Liver (tissue), 9 donors: ENCODE results near the gene SKOR1. TPM values are rescaled to one million over a fixed set of nuclear protein-coding genes. Genes with fewer than 3 reads are reported as not detected.

ENCODE experiments used
- DNase-seq: peaks from one replicate; pipeline ENCODE4 v3.0.0-alpha.2; 2017; ENCODE audit warnings: low spot score
- H3K27ac ChIP-seq, 2 donors: one replicate each; pipeline ENCODE4 v1.7.0; 2013; ENCODE audit warnings: inconsistent platforms in 2 of 2, low read length in 2 of 2, control low read depth in 1 of 2, low read depth in 1 of 2, mild to moderate bottlenecking in 1 of 2
- H3K27me3 ChIP-seq, 4 donors: one replicate each; pipeline versions ENCODE4 v1.6.1 to v1.7.0; 2013; ENCODE audit warnings: low read length in 3 of 4, inconsistent platforms in 1 of 4, mild to moderate bottlenecking in 1 of 4, moderate library complexity in 1 of 4; ENCODE audit not compliant: control insufficient read depth in 4 of 4, insufficient read depth in 4 of 4
- H3K36me3 ChIP-seq, 4 donors: one replicate each; pipeline versions ENCODE4 v1.6.1 to v1.7.0; 2013; ENCODE audit warnings: low read length in 3 of 4, mild to moderate bottlenecking in 3 of 4, low read depth in 1 of 4, moderate library complexity in 1 of 4; ENCODE audit not compliant: control insufficient read depth in 4 of 4, insufficient read depth in 3 of 4
- H3K4me1 ChIP-seq, 4 donors: one replicate each; pipeline versions ENCODE4 v1.6.1 to v1.7.0; 2013; ENCODE audit warnings: low read length in 3 of 4, mild to moderate bottlenecking in 3 of 4, moderate library complexity in 1 of 4; ENCODE audit not compliant: control insufficient read depth in 4 of 4, insufficient read depth in 4 of 4
- H3K4me3 ChIP-seq, 3 donors: one replicate each; pipeline versions ENCODE4 v1.6.1 to v1.7.0; 2013; ENCODE audit warnings: low read length in 3 of 3, control low read depth in 1 of 3, low read depth in 1 of 3, mild to moderate bottlenecking in 1 of 3
- H3K9ac ChIP-seq, 2 donors: one replicate each; pipeline ENCODE4 v1.7.0; 2013; ENCODE audit warnings: low read length in 2 of 2, mild to moderate bottlenecking in 2 of 2, moderate library complexity in 2 of 2, control low read depth in 1 of 2, low read depth in 1 of 2
- H3K9me3 ChIP-seq, 4 donors: one replicate each; pipeline versions ENCODE4 v1.6.1 to v1.7.0; 2013; ENCODE audit warnings: low read length in 3 of 4; ENCODE audit not compliant: control insufficient read depth in 4 of 4
- ATF3 ChIP-seq: IDR thresholded peaks from 2 replicates; pipeline ENCODE4 v1.6.1; 2016; ENCODE audit warnings: antibody characterized with exemption
- CTCF ChIP-seq: fragments of 150-350 bp; IDR thresholded peaks from 2 replicates; pipeline ENCODE4 v1.5.1; 2017; ENCODE audit warnings: improper control_type of control experiment, low read depth, low read length; ENCODE audit not compliant: missing input control
- EGR1 ChIP-seq, 2 donors: IDR thresholded peaks; 2 replicates each; pipeline ENCODE4 v1.6.1; 2016 to 2018; ENCODE audit warnings: antibody characterized with exemption in 2 of 2, low read depth in 2 of 2
- FOXA1 ChIP-seq: IDR thresholded peaks from 2 replicates; pipeline ENCODE4 v1.6.1; 2016; ENCODE audit warnings: antibody characterized with exemption
- FOXA2 ChIP-seq: IDR thresholded peaks from 2 replicates; pipeline ENCODE4 v1.6.1; 2016; ENCODE audit warnings: antibody characterized with exemption
- GABPA ChIP-seq, 2 donors: IDR thresholded peaks in 1 of 2; conservative IDR thresholded peaks in 1 of 2; 2 replicates each; pipeline ENCODE4 v1.6.1; 2016; ENCODE audit warnings: antibody characterized with exemption in 2 of 2, mild to moderate bottlenecking in 1 of 2, moderate library complexity in 1 of 2
- HNF4A ChIP-seq, 2 donors: conservative IDR thresholded peaks; 2 replicates each; pipeline ENCODE4 v1.6.1; 2016; ENCODE audit warnings: antibody characterized with exemption in 2 of 2, mild to moderate bottlenecking in 2 of 2
- HNF4G ChIP-seq: IDR thresholded peaks from 2 replicates; pipeline ENCODE4 v1.6.1; 2016; ENCODE audit warnings: antibody characterized with exemption
- JUND ChIP-seq, 2 donors: IDR thresholded peaks; 2 replicates each; pipeline ENCODE4 v1.6.1; 2016; ENCODE audit warnings: antibody characterized with exemption in 2 of 2
- RAD21 ChIP-seq, 2 donors: IDR thresholded peaks; 2 replicates each; pipeline ENCODE4 v1.6.1; 2016; ENCODE audit warnings: antibody characterized with exemption in 2 of 2, mild to moderate bottlenecking in 2 of 2
- RXRA ChIP-seq, 2 donors: IDR thresholded peaks; 2 replicates each; pipeline ENCODE4 v1.6.1; 2017 to 2018; ENCODE audit warnings: antibody characterized with exemption in 2 of 2, mild to moderate bottlenecking in 1 of 2
- SP1 ChIP-seq: IDR thresholded peaks from 2 replicates; pipeline ENCODE4 v1.6.1; 2018; ENCODE audit warnings: antibody characterized with exemption, mild to moderate bottlenecking
- TAF1 ChIP-seq: conservative IDR thresholded peaks from 2 replicates; pipeline ENCODE4 v1.6.1; 2016; ENCODE audit warnings: antibody characterized with exemption, mild to moderate bottlenecking
- YY1 ChIP-seq: IDR thresholded peaks from 2 replicates; pipeline ENCODE4 v1.6.1; 2016; ENCODE audit warnings: antibody characterized with exemption, mild to moderate bottlenecking
- ZBTB33 ChIP-seq: IDR thresholded peaks from 2 replicates; pipeline ENCODE4 v1.6.1; 2016; ENCODE audit warnings: antibody characterized with exemption
- WGBS: extraction: QIAGEN DNeasy Blood & Tissue Kit; methylation state at CpG from one replicate; pipeline ENCODE4 v1.1.7; 2013; 5-methylcytosine and 5-hydroxymethylcytosine counted together
- polyA plus RNA-seq, 2 donors: library from polyadenylated mRNA; stranded (reverse) in 1 of 2; unstranded in 1 of 2; fragments of 200-250 nt in 1 of 2; fragments of >200 nt in 1 of 2; fragmentation: Nextera tagmentation in 1 of 2; extraction: Ambion mirVana in 1 of 2; gene quantifications; one replicate each; pipeline versions ENCODE4 v1.2.1 to v1.2.3, GENCODE V29; 2013 to 2015
- total RNA-seq, 2 donors: library from RNA; depleted of rRNA; stranded (reverse); fragments of >200 nt; gene quantifications; one replicate each; pipeline ENCODE4 v1.2.3, GENCODE V29; 2014
- TF ChIP-seq, protein P1 (sequence below): IDR thresholded peaks from 2 replicates; pipeline ENCODE4 v1.6.1; 2016; ENCODE audit warnings: antibody characterized with exemption
- donor health status: healthy.
- donor health status: healthy.
- donor health status: healthy.
- donor health status: healthy.
- donor health status: healthy.

SKOR1 gene
- total and polyA plus RNA-seq, 4 donors = 0.02 to 0.17 (median 0.05) TPM; not detected in 1

- TF ChIP-seq, protein P1, sequence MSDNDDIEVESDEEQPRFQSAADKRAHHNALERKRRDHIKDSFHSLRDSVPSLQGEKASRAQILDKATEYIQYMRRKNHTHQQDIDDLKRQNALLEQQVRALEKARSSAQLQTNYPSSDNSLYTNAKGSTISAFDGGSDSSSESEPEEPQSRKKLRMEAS = no peak
- no peak for TF ChIP-seq ATF3
- no peak for TF ChIP-seq ZBTB33
- TF ChIP-seq YY1 = no peak
- TF ChIP-seq EGR1 (IDR thresholded peaks at IDR 0.05; ENCODE audit: low read depth in 2 of 2) = no peak
- TF ChIP-seq CTCF = no peak
- no peak for TF ChIP-seq RXRA (IDR thresholded peaks at IDR 0.05)
- TF ChIP-seq RAD21 (IDR thresholded peaks at IDR 0.05) = no peak
- no peak for TF ChIP-seq FOXA1
- TF ChIP-seq GABPA (IDR thresholded peaks at IDR 0.05 in 1 of 2, conservative IDR thresholded peaks at IDR 0.05 in 1 of 2) = no peak
- TF ChIP-seq HNF4G = no peak
- no peak for DNase-seq
- H3K36me3 ChIP-seq = peaks cover 0 to 6% (median under 1%) of the 10 kb centered on the region in 4 donors
- peaks cover 0 to 6% (median 2%) of the 10 kb centered on the region in 4 donors for H3K4me1 ChIP-seq
- no peak overlapping the region for H3K9ac ChIP-seq
- H3K9me3 ChIP-seq = no peaks in the 10 kb centered on the region
- H3K27me3 ChIP-seq = no peaks in the 10 kb centered on the region
- 79% methylated on average over 7 of the region's 7 CpGs for WGBS
- no peak overlapping the region for H3K27ac ChIP-seq
- no peak overlapping the region for H3K4me3 ChIP-seq
Measured at GRCh38 chr15:67782691-67782991, 42.7 kb upstream of the SKOR1 start.

DNA sequence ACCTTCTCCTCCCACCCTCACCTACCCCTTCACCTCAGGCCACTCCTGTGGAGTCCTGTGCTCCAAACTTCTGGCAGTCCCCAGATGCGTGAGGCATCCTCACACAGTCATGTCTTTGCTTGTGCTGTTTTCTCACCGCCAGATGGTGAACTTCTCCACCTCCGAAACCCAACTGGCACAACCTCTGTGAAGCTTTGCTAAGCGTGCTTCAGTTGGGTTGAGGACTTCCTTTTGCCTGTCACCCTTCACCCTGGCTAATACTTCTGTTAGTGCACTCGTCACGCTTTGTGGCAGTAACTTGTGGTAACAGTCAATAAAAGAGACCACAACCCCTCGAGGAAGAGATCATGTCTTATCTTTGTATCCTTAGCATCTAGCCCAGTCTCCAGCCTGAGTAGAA is 42.0 kb upstream of the SKOR1 start:
- H3K9ac ChIP-seq = no peak overlapping the region
- H3K27me3 ChIP-seq = no peaks in the 10 kb centered on the region
- no peak for TF ChIP-seq TAF1
- no peak for TF ChIP-seq FOXA2
- TF ChIP-seq HNF4G = no peak
- TF ChIP-seq RAD21 (IDR thresholded peaks at IDR 0.05) = no peak
- no peak for TF ChIP-seq GABPA (IDR thresholded peaks at IDR 0.05 in 1 of 2, conservative IDR thresholded peaks at IDR 0.05 in 1 of 2)
- no peak for TF ChIP-seq SP1
- no peak for TF ChIP-seq EGR1 (IDR thresholded peaks at IDR 0.05; ENCODE audit: low read depth in 2 of 2)
- TF ChIP-seq RXRA (IDR thresholded peaks at IDR 0.05) = no peak
- TF ChIP-seq, protein P1 = no peak
- TF ChIP-seq YY1 = no peak
- TF ChIP-seq HNF4A (conservative IDR thresholded peaks at IDR 0.05) = no peak
- no peak for TF ChIP-seq JUND (IDR thresholded peaks at IDR 0.05)
- peaks cover 0 to 6% (median 2%) of the 10 kb centered on the region in 4 donors for H3K4me1 ChIP-seq
- H3K4me3 ChIP-seq = no peak overlapping the region
- H3K36me3 ChIP-seq = peaks cover 0 to 6% (median under 1%) of the 10 kb centered on the region in 4 donors
- H3K9me3 ChIP-seq = no peaks in the 10 kb centered on the region
- 87% methylated on average over 7 of the region's 7 CpGs for WGBS
- DNase-seq = no peak
- no peak overlapping the region for H3K27ac ChIP-seq
